Right lobe of liver (tissue), 6 donors: Measurements from ENCODE around the gene MUC13. TPM values are rescaled to one million over a fixed set of nuclear protein-coding genes. Genes with fewer than 3 reads are reported as not detected.
A peak's percentile ranks its signal among the peaks of the same experiment; 100 is the strongest.

Experiments
- ATAC-seq, 4 donors: fragments of 200-7000 bp; cut with Tn5 transposase; one replicate each; pipeline ENCODE4 v1.9.1; 2020; ENCODE audit warnings: mild to moderate bottlenecking in 4 of 4, moderate library complexity in 4 of 4
- DNase-seq, 3 donors: peaks; one replicate each; pipeline ENCODE4 v3.0.0-alpha.2; 2020
- H3K27ac ChIP-seq, 3 donors: fragments of 200-600 bp; one replicate each; pipeline ENCODE4 v1.8.0; 2022
- H3K27me3 ChIP-seq, 2 donors: fragments of 200-600 bp; one replicate each; pipeline ENCODE4 v1.8.0; 2022
- H3K36me3 ChIP-seq, 4 donors: fragments of 200-600 bp; sonication (generic) in 1 of 4; one replicate each; pipeline versions ENCODE4 v1.5.1 to v1.8.0; 2017 to 2022; ENCODE audit warnings: control low read depth in 1 of 4
- H3K4me1 ChIP-seq, 4 donors: fragments of 200-600 bp; sonication (generic) in 1 of 4; one replicate each; pipeline versions ENCODE4 v1.5.1 to v1.8.0; 2017 to 2022; ENCODE audit warnings: control low read depth in 1 of 4
- H3K4me3 ChIP-seq, 3 donors: fragments of 200-600 bp; one replicate each; pipeline ENCODE4 v1.8.0; 2022
- H3K9me3 ChIP-seq, 4 donors: fragments of 200-600 bp; sonication (generic) in 1 of 4; one replicate each; pipeline versions ENCODE4 v1.5.1 to v1.8.0; 2017 to 2022; ENCODE audit warnings: control low read depth in 1 of 4
- CTCF ChIP-seq, 4 donors: fragments of 200-600 bp in 3 of 4; fragments of 450-650 bp in 1 of 4; IDR thresholded peaks; one replicate each; pipeline versions ENCODE4 v1.5.1 to v1.8.0; 2016 to 2022; ENCODE audit warnings: antibody characterized with exemption in 4 of 4, mild to moderate bottlenecking in 2 of 4
- POLR2A ChIP-seq: fragments of 450-650 bp; IDR thresholded peaks from one replicate; pipeline ENCODE4 v1.6.1; 2017; ENCODE audit warnings: antibody characterized with exemption, mild to moderate bottlenecking
- WGBS: methylation state at CpG from one replicate; pipeline ENCODE4 v1.1.6; 2018; ENCODE audit warnings: low coverage, low lambda C conversion rate; ENCODE audit not compliant: insufficient coverage; ENCODE audit errors: missing lambda C conversion rate; 5-methylcytosine and 5-hydroxymethylcytosine counted together
- intact Hi-C, 2 donors: fragments of 100-400 bp; cut with DNase I; formaldehyde crosslinking; loops; one replicate each; pipeline versions ENCODE4 v1.11.2 to v1.14.1; 2022
- total RNA-seq, 6 experiments: library from RNA; depleted of rRNA in 2 of 6; stranded (reverse); fragments of >200 nt in 2 of 6; fragmentation: NEBNext Ultra II Directional in 3 of 6; extraction: Animal tissue kit (Norgen Biotek cat#: 25700) in 3 of 6; gene quantifications; one replicate each; pipeline versions ENCODE4 v1.1.0 to v1.2.4, GENCODE V29; 2016 to 2023
- donor health status: DM: no; HTN: yes; CAD: no.
- donor health status: DM: no; HTN: no; CAD: no.
- donor health status: DM: no; HTN: no; CAD: no.
- donor health status: DM: no; HTN: yes; CAD: no.
- donor health status: DM: no; HTN: yes; CAD: no.

MUC13 gene
- total RNA-seq, 6 experiments from 2014 or later: 1.9 to 4.5 (median 2.1) TPM; not detected in 3

GRCh38 chr3:124935794-124936542 lies 1.4 kb upstream of the MUC13 start:
- Histone ChIP-seq H3K36me3 (no peaks in the 10 kb centered on the region), H3K27me3 (no peaks in the 10 kb centered on the region), H3K4me1 (no peaks in the 10 kb centered on the region), H3K9me3 (no peaks in the 10 kb centered on the region), H3K27ac (no peak overlapping the region), H3K4me3 (no peak overlapping the region)
- DNase-seq (no peak), ATAC-seq (no peak)
- no peak for TF ChIP-seq POLR2A
- TF ChIP-seq CTCF (IDR thresholded peaks at IDR 0.05): no peak
- intact Hi-C loops: no loop called here
- WGBS: 78% methylated on average over 3 of the region's 5 CpGs

GRCh38 chr3:124935264-124935663 lies 713 bp upstream of the MUC13 start:
- no peak for TF ChIP-seq CTCF (IDR thresholded peaks at IDR 0.05)
- TF ChIP-seq POLR2A: no peak
- peak in 2 of 4 donors; percentile 29 for ATAC-seq
- Histone ChIP-seq H3K36me3 (no peaks in the 10 kb centered on the region), H3K4me1 (no peaks in the 10 kb centered on the region), H3K27ac (no peak overlapping the region), H3K9me3 (no peaks in the 10 kb centered on the region), H3K4me3 (no peak overlapping the region), H3K27me3 (no peaks in the 10 kb centered on the region)
- no peak for DNase-seq
- intact Hi-C loops: no loop called here

GRCh38 chr3:124928333-124929202 lies 6.0 kb downstream of the MUC13 start:
- no peaks in the 10 kb centered on the region for H3K9me3 ChIP-seq
- ATAC-seq: peak; percentile 82 to 87 (median 85)
- no peaks in the 10 kb centered on the region for H3K4me1 ChIP-seq
- H3K27me3 ChIP-seq: no peaks in the 10 kb centered on the region
- DNase-seq: peak in 2 of 3 donors; percentile 54 to 64
- H3K27ac ChIP-seq: no peak overlapping the region
- 11% methylated on average over 4 of the region's 4 CpGs for WGBS
- no peaks in the 10 kb centered on the region for H3K36me3 ChIP-seq
- intact Hi-C loops: no loop called here
- TF ChIP-seq CTCF (IDR thresholded peaks at IDR 0.05): peak; percentile 75 to 83 (median 78)
- no peak for TF ChIP-seq POLR2A
- H3K4me3 ChIP-seq: no peak overlapping the region

GRCh38 chr3:124927574-124928045 lies 6.9 kb downstream of the MUC13 start:
- intact Hi-C loops: no loop called here
- Histone ChIP-seq H3K9me3 (no peaks in the 10 kb centered on the region), H3K36me3 (no peaks in the 10 kb centered on the region), H3K27ac (no peak overlapping the region), H3K4me1 (no peaks in the 10 kb centered on the region), H3K4me3 (no peak overlapping the region), H3K27me3 (no peaks in the 10 kb centered on the region)
- TF ChIP-seq POLR2A (no peak), CTCF (IDR thresholded peaks at IDR 0.05) (no peak)
- no peak for DNase-seq
- WGBS: 93% methylated on average over 2 of the region's 2 CpGs
- ATAC-seq: no peak
